DND-41 (cell line): ENCODE data around the gene PIEZO1.

Source experiments
- EZH2 ChIP-seq: IDR thresholded peaks from 3 replicates; pipeline ENCODE4 v1.6.1; 2012; ENCODE audit warnings: borderline replicate concordance, low read depth, mild to moderate bottlenecking, moderate library complexity, low read length, inconsistent platforms; ENCODE audit not compliant: severe bottlenecking
- TF ChIP-seq, protein P1 (sequence below): IDR thresholded peaks from 2 replicates; pipeline ENCODE4 v1.5.1; 2012; ENCODE audit warnings: borderline replicate concordance, low read length, moderate library complexity, mild to moderate bottlenecking; ENCODE audit not compliant: poor library complexity, severe bottlenecking; ENCODE audit errors: extremely low read depth

DNA sequence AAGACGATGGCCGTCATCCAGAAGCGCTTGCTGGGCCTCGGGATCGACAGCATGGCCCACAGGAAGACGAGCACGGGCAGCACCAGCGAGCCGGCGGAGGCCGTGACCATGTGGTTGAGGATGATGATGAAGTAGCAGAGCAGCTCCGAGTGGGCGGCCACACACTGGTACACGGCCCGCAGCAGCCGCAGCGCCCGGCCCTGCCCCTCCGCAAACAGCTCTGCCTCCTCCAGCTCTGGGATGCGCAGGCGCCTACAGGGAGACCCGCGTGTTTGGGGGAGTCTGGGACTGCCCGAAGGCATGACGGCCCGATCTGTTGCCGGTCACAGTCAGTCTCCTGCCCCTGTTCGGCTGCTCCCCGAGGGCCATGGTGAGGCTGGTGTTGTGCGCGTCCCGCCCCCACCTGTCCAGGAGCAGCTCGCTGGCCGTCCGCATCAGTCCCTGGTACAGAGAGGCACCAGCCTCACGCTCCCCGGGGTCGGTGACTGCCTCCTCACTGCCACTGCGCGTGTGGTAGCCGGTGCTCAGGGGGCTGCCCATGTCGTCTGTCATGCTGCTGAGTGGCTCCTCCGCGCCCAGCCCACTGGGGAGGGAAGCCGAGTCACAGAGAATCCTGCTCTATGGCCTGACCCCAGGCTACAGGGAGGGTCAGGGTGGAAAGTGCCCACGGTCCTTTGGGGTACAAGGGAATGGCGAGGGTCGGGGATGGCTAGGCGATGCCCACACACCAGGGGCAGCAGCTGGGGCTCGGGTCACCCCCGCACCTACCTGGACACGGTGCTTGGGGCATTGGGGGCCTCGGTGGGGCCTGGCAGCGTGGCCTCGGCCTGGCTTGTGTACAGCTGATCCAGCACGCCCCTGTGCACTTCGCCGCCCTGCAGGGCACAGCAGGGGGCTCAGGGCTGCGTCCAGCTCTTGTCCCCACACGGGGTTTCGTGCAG is 62.9 kb downstream of the PIEZO1 start:
- TF ChIP-seq, protein P1, sequence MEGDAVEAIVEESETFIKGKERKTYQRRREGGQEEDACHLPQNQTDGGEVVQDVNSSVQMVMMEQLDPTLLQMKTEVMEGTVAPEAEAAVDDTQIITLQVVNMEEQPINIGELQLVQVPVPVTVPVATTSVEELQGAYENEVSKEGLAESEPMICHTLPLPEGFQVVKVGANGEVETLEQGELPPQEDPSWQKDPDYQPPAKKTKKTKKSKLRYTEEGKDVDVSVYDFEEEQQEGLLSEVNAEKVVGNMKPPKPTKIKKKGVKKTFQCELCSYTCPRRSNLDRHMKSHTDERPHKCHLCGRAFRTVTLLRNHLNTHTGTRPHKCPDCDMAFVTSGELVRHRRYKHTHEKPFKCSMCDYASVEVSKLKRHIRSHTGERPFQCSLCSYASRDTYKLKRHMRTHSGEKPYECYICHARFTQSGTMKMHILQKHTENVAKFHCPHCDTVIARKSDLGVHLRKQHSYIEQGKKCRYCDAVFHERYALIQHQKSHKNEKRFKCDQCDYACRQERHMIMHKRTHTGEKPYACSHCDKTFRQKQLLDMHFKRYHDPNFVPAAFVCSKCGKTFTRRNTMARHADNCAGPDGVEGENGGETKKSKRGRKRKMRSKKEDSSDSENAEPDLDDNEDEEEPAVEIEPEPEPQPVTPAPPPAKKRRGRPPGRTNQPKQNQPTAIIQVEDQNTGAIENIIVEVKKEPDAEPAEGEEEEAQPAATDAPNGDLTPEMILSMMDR, result no peak
- TF ChIP-seq EZH2, result no peak
